BJ (cell line): ENCODE results near the gene HDAC6. TPM values are rescaled to one million over a fixed set of nuclear protein-coding genes. Genes with fewer than 3 reads are reported as not detected.
"Not testable (repeated sequence)": the region's sequence is repeated elsewhere in the genome, so short reads cannot be mapped to it uniquely, and the experiment has no call there.

ENCODE experiments used
- CTCF ChIA-PET: fragments of 350-600 bp; formaldehyde crosslinking; extraction: SDS; loops from one replicate; lab custom pipeline; 2021; ENCODE audit warnings: antibody characterized with exemption, inconsistent platforms; lab: Yijun Ruan, JAX
- POLR2A ChIA-PET: fragments of 300-600 bp; sonication (Branson Sonifier 250); formaldehyde crosslinking; extraction: SDS; loops from one replicate; lab custom pipeline; 2021; ENCODE audit warnings: antibody characterized with exemption; lab: Charles Lee
- DNase-seq: peaks from one replicate; pipeline ENCODE4 v3.0.0-alpha.2; 2011; ENCODE audit warnings: low read depth
- H3K27me3 ChIP-seq: 2 replicates; pipeline ENCODE4 v1.6.0; 2011; ENCODE audit warnings: low read length; ENCODE audit not compliant: control insufficient read depth, insufficient read depth
- H3K36me3 ChIP-seq: 2 replicates; pipeline ENCODE4 v1.5.1; 2011; ENCODE audit warnings: low read length; ENCODE audit not compliant: control insufficient read depth, insufficient read depth
- H3K4me3 ChIP-seq: 2 replicates; pipeline ENCODE4 v1.5.1; 2011; ENCODE audit warnings: low read depth, mild to moderate bottlenecking, control low read depth, low read length
- CTCF ChIP-seq: IDR thresholded peaks from 2 replicates; pipeline ENCODE4 v1.5.1; 2011; ENCODE audit warnings: low read depth, mild to moderate bottlenecking, control low read depth, inconsistent platforms, low read length, moderate library complexity; ENCODE audit not compliant: insufficient read depth
- polyA plus RNA-seq: library from polyadenylated mRNA; depleted of rRNA; stranded (reverse); fragments of >200 nt; gene quantifications from 2 replicates; pipeline ENCODE4 v1.2.3, GENCODE V29; 2011

HDAC6 gene
- polyA plus RNA-seq, 1 experiment: 32.1 TPM

- TF ChIP-seq CTCF: no peak
- no peak within 1 kb of the TSS for H3K4me3 ChIP-seq
- CTCF ChIA-PET: interaction anchor here (0.6 kb wide), 1 partner anchor 146 kb away, joined by 3 read pairs; no protein-coding TSS in a partner anchor
- H3K27me3 ChIP-seq: peaks cover 8% of the 10 kb centered on the region
- POLR2A ChIA-PET: no interaction called here
- no peak for DNase-seq
- no peaks in the 10 kb centered on the region for H3K36me3 ChIP-seq
These were observed 33.9 kb downstream of the HDAC6 start, which contains the start of gene PCSK1N for GRCh38 chrX:48835524-48836329. Gene PCSK1N (minus strand): TSS chrX:48835610. CDS start chrX:48835532, 78 bp downstream.

GRCh38 chrX:48839686-48840085 is 37.8 kb downstream of the HDAC6 start:
- ChIA-PET CTCF (no interaction called here), POLR2A (no interaction called here)
- TF ChIP-seq CTCF: no peak
- no peak for DNase-seq
- H3K27me3 ChIP-seq: peaks cover 4% of the 10 kb centered on the region
- no peak overlapping the region for H3K4me3 ChIP-seq
- H3K36me3 ChIP-seq: no peaks in the 10 kb centered on the region

GRCh38 chrX:48848847-48849246 is 47.0 kb downstream of the HDAC6 start:
- no peak for TF ChIP-seq CTCF
- POLR2A ChIA-PET: no interaction called here
- Histone ChIP-seq H3K27me3 (no peaks in the 10 kb centered on the region), H3K4me3 (no peak overlapping the region), H3K36me3 (no peaks in the 10 kb centered on the region)
- no peak for DNase-seq
- CTCF ChIA-PET: no interaction called here

GRCh38 chrX:48852857-48853256 is 51.0 kb downstream of the HDAC6 start:
- Histone ChIP-seq H3K27me3 (no peaks in the 10 kb centered on the region), H3K36me3 (no peaks in the 10 kb centered on the region), H3K4me3 (no peak overlapping the region)
- POLR2A ChIA-PET: no interaction called here
- no peak for TF ChIP-seq CTCF
- no peak for DNase-seq
- CTCF ChIA-PET: interaction anchor here (0.6 kb wide), 1 partner anchor 247 kb away, joined by 3 read pairs; no protein-coding TSS in a partner anchor

- H3K27me3 ChIP-seq, H3K4me3 ChIP-seq, DNase-seq, H3K36me3 ChIP-seq, POLR2A ChIA-PET, CTCF ChIA-PET: not testable (repeated sequence)
These were observed 51.6 kb downstream of the HDAC6 start for GRCh38 chrX:48853494-48853893.

GRCh38 chrX:48854121-48854804 is 52.4 kb downstream of the HDAC6 start:
- H3K4me3 ChIP-seq, H3K36me3 ChIP-seq, DNase-seq, CTCF ChIA-PET, POLR2A ChIA-PET, H3K27me3 ChIP-seq: not testable (repeated sequence)
